HepG2 (cell line): ENCODE measurements around the gene PSMD3. TPM values are rescaled to one million over a fixed set of nuclear protein-coding genes. Genes with fewer than 3 reads are reported as not detected.

ENCODE experiments used
- BHLHE40 ChIP-seq: IDR thresholded peaks from 2 replicates; pipeline ENCODE4 v1.6.1; 2011; ENCODE audit warnings: low read length, improper control_type of control experiment
- CBFB ChIP-seq: sonication (generic); formaldehyde crosslinking; IDR thresholded peaks from 2 replicates; pipeline ENCODE4 v1.4.0; 2020; ENCODE audit warnings: missing genetic modification reagents
- EP300 ChIP-seq, 3 experiments: sonication (generic) in 1 of 3; formaldehyde crosslinking in 1 of 3; IDR thresholded peaks; 2 replicates each; pipeline versions ENCODE4 v1.5.1 to v1.6.1; 2011 to 2020; ENCODE audit warnings: low read depth in 2 of 3, low read length in 2 of 3, borderline replicate concordance in 1 of 3, improper control_type of control experiment in 1 of 3, mild to moderate bottlenecking in 1 of 3, missing genetic modification reagents in 1 of 3, moderate library complexity in 1 of 3
- HOXA5 ChIP-seq: sonication (generic); formaldehyde crosslinking; IDR thresholded peaks from 2 replicates; pipeline ENCODE4 v1.4.0; 2020; ENCODE audit warnings: missing genetic modification reagents
- NAIF1 ChIP-seq: sonication (generic); formaldehyde crosslinking; IDR thresholded peaks from 2 replicates; pipeline ENCODE4 v1.5.0; 2020; ENCODE audit warnings: mild to moderate bottlenecking, missing genetic modification reagents, borderline replicate concordance
- PHF5A ChIP-seq: IDR thresholded peaks from one replicate; pipeline ENCODE4 v1.6.1; 2018; ENCODE audit warnings: low read depth, missing genetic modification reagents; ENCODE audit not compliant: unreplicated experiment
- RXRB ChIP-seq: IDR thresholded peaks from 2 replicates; pipeline ENCODE4 v1.6.1; 2016; ENCODE audit warnings: borderline replicate concordance, missing genetic modification reagents, missing compliant biosample characterization
- SNAPC2 ChIP-seq: sonication (generic); formaldehyde crosslinking; IDR thresholded peaks from 2 replicates; pipeline ENCODE4 v1.8.1; 2022; ENCODE audit warnings: mild to moderate bottlenecking, missing genetic modification reagents
- SP1 ChIP-seq, 2 experiments: fragments of 450-650 bp in 1 of 2; sonication (generic) in 1 of 2; formaldehyde crosslinking in 1 of 2; IDR thresholded peaks; 2 replicates each; pipeline versions ENCODE4 v1.4.0 to v1.6.1; 2016 to 2020; ENCODE audit warnings: missing genetic modification reagents in 1 of 2
- ZBTB20 ChIP-seq: sonication (generic); formaldehyde crosslinking; IDR thresholded peaks from 2 replicates; pipeline ENCODE4 v1.8.1; 2023; ENCODE audit warnings: missing genetic modification reagents, low read depth, mild to moderate bottlenecking, borderline replicate concordance
- ZBTB42 ChIP-seq: sonication (generic); formaldehyde crosslinking; IDR thresholded peaks from 2 replicates; pipeline ENCODE4 v1.5.0; 2020; ENCODE audit warnings: mild to moderate bottlenecking, missing genetic modification reagents
- ZMAT3 ChIP-seq: sonication (generic); formaldehyde crosslinking; conservative IDR thresholded peaks from 2 replicates; pipeline ENCODE4 v1.7.0; 2021; ENCODE audit warnings: missing genetic modification reagents
- ZNF17 ChIP-seq: sonication (generic); formaldehyde crosslinking; IDR thresholded peaks from 2 replicates; pipeline ENCODE4 v1.5.0; 2020; ENCODE audit warnings: mild to moderate bottlenecking, missing genetic modification reagents
- ZNF30 ChIP-seq: sonication (generic); formaldehyde crosslinking; IDR thresholded peaks from 2 replicates; pipeline ENCODE4 v1.5.0; 2020; ENCODE audit warnings: mild to moderate bottlenecking, missing genetic modification reagents
- polyA plus RNA-seq, 8 experiments: library from polyadenylated mRNA; depleted of rRNA in 3 of 8; stranded (reverse) in 7 of 8; unstranded in 1 of 8; fragments of >200 nt; fragmentation: Illumina TruSeq in 4 of 8; extraction: Trizol in 4 of 8; gene quantifications; 2 replicates each; pipeline versions ENCODE4 v1.2.1 to v1.2.3, GENCODE V29; 2011 to 2016; ENCODE audit warnings: low read depth in 4 of 8, missing spikeins in 1 of 8, mixed read lengths in 1 of 8; ENCODE audit not compliant: insufficient read depth in 1 of 8
- total RNA-seq, 5 experiments: library from RNA; depleted of rRNA; stranded (reverse); fragments of >200 nt; fragmentation: Illumina TruSeq; extraction: Trizol; gene quantifications; 2 replicates each; pipeline ENCODE4 v1.2.3, GENCODE V29; 2016; ENCODE audit warnings: low read depth in 1 of 5
- TF ChIP-seq, protein P1 (sequence below): sonication (generic); formaldehyde crosslinking; IDR thresholded peaks from 2 replicates; pipeline ENCODE4 v1.5.1; 2020; ENCODE audit warnings: mild to moderate bottlenecking, missing genetic modification reagents, moderate library complexity
- TF ChIP-seq, protein P2 (sequence below): sonication (generic); formaldehyde crosslinking; IDR thresholded peaks from 2 replicates; pipeline ENCODE4 v1.5.0; 2020; ENCODE audit warnings: missing genetic modification reagents, mild to moderate bottlenecking, borderline replicate concordance
- TF ChIP-seq, protein P3 (sequence below): sonication (generic); formaldehyde crosslinking; conservative IDR thresholded peaks from 2 replicates; pipeline ENCODE4 v1.8.0; 2022; ENCODE audit warnings: missing genetic modification reagents
- TF ChIP-seq, protein P4 (sequence below): sonication (generic); formaldehyde crosslinking; IDR thresholded peaks from 2 replicates; pipeline ENCODE4 v1.5.1; 2020; ENCODE audit warnings: missing genetic modification reagents, mild to moderate bottlenecking, borderline replicate concordance
- TF ChIP-seq, protein P5 (sequence below): sonication (generic); formaldehyde crosslinking; IDR thresholded peaks from 2 replicates; pipeline ENCODE4 v1.8.0; 2022; ENCODE audit warnings: missing genetic modification reagents, mild to moderate bottlenecking, borderline replicate concordance

Gene PSMD3
- total and polyA plus RNA-seq, 2 of the 13 experiments (the other 11 are each of a cell fraction or from before 2014, with no cell fraction given) = 97.4 to 146 TPM

DNA sequence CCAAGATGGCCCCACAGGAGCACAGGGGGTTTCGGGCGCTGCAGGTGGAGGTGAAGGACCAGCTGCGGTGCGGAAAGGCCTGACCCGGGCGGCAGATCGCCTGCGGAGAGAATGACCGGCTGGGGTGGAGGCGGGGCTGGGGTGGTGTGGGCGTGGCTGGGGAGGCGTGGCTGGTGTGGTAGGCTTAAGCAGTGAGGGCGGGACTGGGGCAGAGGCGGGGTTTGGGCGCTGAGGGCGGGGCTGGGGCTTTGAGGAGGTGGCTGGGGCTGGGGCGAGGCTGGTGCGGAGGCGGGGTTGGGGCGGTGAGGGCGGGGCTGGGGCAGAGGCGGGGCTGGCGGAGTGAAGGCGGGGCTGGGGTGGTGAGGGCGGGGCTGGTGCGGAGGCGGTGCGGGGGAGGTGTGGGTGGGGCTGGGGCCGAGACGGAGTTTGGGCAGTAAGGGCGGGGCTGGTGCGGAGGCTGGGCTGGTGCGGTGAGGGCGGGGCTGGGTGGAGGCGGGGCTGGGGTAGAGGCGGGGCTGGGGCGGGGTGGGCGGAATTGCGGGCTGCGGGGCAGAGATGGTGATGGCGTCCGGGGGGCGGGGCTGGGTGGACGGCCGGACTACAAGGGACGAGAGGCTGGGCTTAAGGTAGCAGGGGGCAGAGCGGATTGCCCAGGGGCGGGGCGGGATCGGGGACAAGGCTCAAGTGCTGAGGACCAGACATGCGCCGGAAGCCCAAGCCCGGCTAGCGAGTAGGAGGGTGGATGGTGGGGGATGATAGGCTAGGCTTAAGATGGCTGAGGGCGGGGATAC lies 27.7 kb upstream of the PSMD3 start (continued):
- TF ChIP-seq ZBTB42 (CRISPR knock-in tag) (no peak), ZBTB20 (CRISPR knock-in tag) (no peak), PHF5A (peak; percentile 38), SP1 (IDR thresholded peaks at IDR 0.05) (no peak), SP1 (CRISPR knock-in tag; IDR thresholded peaks at IDR 0.05) (peak; percentile 61), CBFB (no peak), ZMAT3 (CRISPR knock-in tag) (no peak), EP300 (IDR thresholded peaks at IDR 0.05; ENCODE audit: low read depth in 2 of 2, low read length in 2 of 2) (no peak), EP300 (CRISPR knock-in tag; IDR thresholded peaks at IDR 0.05; ENCODE audit: borderline replicate concordance) (no peak), NAIF1 (CRISPR knock-in tag) (no peak), HOXA5 (CRISPR knock-in tag) (no peak), SNAPC2 (CRISPR knock-in tag) (no peak), ZNF30 (CRISPR knock-in tag) (no peak), RXRB (peak; percentile 44; the same call in 1 of the 2 replicates), ZNF17 (CRISPR knock-in tag) (no peak), BHLHE40 (no peak)
- TF ChIP-seq, protein P1, sequence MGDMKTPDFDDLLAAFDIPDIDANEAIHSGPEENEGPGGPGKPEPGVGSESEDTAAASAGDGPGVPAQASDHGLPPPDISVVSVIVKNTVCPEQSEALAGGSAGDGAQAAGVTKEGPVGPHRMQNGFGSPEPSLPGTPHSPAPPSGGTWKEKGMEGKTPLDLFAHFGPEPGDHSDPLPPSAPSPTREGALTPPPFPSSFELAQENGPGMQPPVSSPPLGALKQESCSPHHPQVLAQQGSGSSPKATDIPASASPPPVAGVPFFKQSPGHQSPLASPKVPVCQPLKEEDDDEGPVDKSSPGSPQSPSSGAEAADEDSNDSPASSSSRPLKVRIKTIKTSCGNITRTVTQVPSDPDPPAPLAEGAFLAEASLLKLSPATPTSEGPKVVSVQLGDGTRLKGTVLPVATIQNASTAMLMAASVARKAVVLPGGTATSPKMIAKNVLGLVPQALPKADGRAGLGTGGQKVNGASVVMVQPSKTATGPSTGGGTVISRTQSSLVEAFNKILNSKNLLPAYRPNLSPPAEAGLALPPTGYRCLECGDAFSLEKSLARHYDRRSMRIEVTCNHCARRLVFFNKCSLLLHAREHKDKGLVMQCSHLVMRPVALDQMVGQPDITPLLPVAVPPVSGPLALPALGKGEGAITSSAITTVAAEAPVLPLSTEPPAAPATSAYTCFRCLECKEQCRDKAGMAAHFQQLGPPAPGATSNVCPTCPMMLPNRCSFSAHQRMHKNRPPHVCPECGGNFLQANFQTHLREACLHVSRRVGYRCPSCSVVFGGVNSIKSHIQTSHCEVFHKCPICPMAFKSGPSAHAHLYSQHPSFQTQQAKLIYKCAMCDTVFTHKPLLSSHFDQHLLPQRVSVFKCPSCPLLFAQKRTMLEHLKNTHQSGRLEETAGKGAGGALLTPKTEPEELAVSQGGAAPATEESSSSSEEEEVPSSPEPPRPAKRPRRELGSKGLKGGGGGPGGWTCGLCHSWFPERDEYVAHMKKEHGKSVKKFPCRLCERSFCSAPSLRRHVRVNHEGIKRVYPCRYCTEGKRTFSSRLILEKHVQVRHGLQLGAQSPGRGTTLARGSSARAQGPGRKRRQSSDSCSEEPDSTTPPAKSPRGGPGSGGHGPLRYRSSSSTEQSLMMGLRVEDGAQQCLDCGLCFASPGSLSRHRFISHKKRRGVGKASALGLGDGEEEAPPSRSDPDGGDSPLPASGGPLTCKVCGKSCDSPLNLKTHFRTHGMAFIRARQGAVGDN (CRISPR knock-in tag) = peak; percentile 65; the same call in 1 of the 2 replicates
- TF ChIP-seq, protein P2, sequence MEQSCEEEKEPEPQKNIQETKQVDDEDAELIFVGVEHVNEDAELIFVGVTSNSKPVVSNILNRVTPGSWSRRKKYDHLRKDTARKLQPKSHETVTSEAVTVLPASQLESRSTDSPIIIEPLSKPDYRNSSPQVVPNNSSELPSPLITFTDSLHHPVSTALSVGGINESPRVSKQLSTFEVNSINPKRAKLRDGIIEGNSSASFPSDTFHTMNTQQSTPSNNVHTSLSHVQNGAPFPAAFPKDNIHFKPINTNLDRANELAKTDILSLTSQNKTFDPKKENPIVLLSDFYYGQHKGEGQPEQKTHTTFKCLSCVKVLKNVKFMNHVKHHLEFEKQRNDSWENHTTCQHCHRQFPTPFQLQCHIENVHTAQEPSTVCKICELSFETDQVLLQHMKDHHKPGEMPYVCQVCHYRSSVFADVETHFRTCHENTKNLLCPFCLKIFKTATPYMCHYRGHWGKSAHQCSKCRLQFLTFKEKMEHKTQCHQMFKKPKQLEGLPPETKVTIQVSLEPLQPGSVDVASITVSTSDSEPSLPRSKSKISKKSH (CRISPR knock-in tag) = no peak
- TF ChIP-seq, protein P3, sequence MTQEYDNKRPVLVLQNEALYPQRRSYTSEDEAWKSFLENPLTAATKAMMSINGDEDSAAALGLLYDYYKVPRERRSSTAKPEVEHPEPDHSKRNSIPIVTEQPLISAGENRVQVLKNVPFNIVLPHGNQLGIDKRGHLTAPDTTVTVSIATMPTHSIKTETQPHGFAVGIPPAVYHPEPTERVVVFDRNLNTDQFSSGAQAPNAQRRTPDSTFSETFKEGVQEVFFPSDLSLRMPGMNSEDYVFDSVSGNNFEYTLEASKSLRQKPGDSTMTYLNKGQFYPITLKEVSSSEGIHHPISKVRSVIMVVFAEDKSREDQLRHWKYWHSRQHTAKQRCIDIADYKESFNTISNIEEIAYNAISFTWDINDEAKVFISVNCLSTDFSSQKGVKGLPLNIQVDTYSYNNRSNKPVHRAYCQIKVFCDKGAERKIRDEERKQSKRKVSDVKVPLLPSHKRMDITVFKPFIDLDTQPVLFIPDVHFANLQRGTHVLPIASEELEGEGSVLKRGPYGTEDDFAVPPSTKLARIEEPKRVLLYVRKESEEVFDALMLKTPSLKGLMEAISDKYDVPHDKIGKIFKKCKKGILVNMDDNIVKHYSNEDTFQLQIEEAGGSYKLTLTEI (CRISPR knock-in tag) = no peak
- TF ChIP-seq, protein P4, sequence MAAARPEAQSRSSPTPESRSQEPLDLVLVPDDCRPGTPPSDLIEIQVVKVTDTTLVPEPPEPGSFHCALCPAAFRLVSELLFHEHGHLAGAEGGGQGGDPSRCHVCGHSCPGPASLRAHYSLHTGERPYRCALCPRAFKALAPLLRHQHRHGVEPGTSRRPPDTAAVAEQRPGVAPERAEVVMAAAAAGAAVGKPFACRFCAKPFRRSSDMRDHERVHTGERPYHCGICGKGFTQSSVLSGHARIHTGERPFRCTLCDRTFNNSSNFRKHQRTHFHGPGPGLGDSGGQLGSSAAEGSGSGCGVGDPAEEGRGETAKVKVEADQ (CRISPR knock-in tag) = no peak
- TF ChIP-seq, protein P5, sequence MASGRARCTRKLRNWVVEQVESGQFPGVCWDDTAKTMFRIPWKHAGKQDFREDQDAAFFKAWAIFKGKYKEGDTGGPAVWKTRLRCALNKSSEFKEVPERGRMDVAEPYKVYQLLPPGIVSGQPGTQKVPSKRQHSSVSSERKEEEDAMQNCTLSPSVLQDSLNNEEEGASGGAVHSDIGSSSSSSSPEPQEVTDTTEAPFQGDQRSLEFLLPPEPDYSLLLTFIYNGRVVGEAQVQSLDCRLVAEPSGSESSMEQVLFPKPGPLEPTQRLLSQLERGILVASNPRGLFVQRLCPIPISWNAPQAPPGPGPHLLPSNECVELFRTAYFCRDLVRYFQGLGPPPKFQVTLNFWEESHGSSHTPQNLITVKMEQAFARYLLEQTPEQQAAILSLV = no peak
